Measurements from ENCODE around the gene SLC2A9.

Gene SLC2A9

GRCh38 chr4:10018818-10019461 lies 2.4 kb downstream of the SLC2A9 start:
- peak; percentile 96 for DNase-seq

- DNase-seq = no peak
Observed at GRCh38 chr4:10017037-10017893, 4.0 kb downstream of the SLC2A9 start.

- DNase-seq = no peak
Observed at GRCh38 chr4:10016169-10016568, 5.1 kb downstream of the SLC2A9 start.

GRCh38 chr4:10015140-10015753 lies 6.0 kb downstream of the SLC2A9 start:
- no peak for DNase-seq

GRCh38 chr4:10013722-10014121 lies 7.6 kb downstream of the SLC2A9 start:
- DNase-seq = no peak

- DNase-seq = no peak
Observed at GRCh38 chr4:10011885-10012284, 9.4 kb downstream of the SLC2A9 start.

GRCh38 chr4:10011277-10011676 lies 10.0 kb downstream of the SLC2A9 start:
- DNase-seq = no peak

GRCh38 chr4:10009861-10010500 lies 11.3 kb downstream of the SLC2A9 start:
- no peak for DNase-seq

- DNase-seq = no peak
Observed at GRCh38 chr4:10008609-10009005, 12.7 kb downstream of the SLC2A9 start.

- DNase-seq = peak; percentile 87
Observed at GRCh38 chr4:10007793-10008608, 13.3 kb downstream of the SLC2A9 start.

- DNase-seq = no peak
Observed at GRCh38 chr4:10007436-10007740, 13.9 kb downstream of the SLC2A9 start.

- no peak for DNase-seq
Observed at GRCh38 chr4:10006601-10007435, 14.5 kb downstream of the SLC2A9 start.

- DNase-seq = no peak
Observed at GRCh38 chr4:10006231-10006600, 15.1 kb downstream of the SLC2A9 start.

GRCh38 chr4:10005632-10006031 lies 15.7 kb downstream of the SLC2A9 start:
- DNase-seq = no peak

- no peak for DNase-seq
Observed at GRCh38 chr4:10003666-10004065, 17.6 kb downstream of the SLC2A9 start.

GRCh38 chr4:10002278-10002677 lies 19.0 kb downstream of the SLC2A9 start:
- DNase-seq = no peak

GRCh38 chr4:10001757-10002156 lies 19.5 kb downstream of the SLC2A9 start:
- no peak for DNase-seq

- DNase-seq = no peak
Observed at GRCh38 chr4:9999956-10000561, 21.2 kb downstream of the SLC2A9 start.

GRCh38 chr4:9997886-9998285 lies 23.4 kb downstream of the SLC2A9 start:
- no peak for DNase-seq

- no peak for DNase-seq
Observed at GRCh38 chr4:9996319-9997110, 24.8 kb downstream of the SLC2A9 start.
